NCI-H82 treated with DMSO at 0.1 percent for 48 hours (cell line): ENCODE results near the gene DHRS7B.
A peak's percentile ranks its signal among the peaks of the same experiment; 100 is the strongest.

Experiments used
- DNase-seq: peaks from one replicate; lab custom pipeline; 2025; ENCODE audit not compliant: unreplicated experiment; lab: John Stamatoyannopoulos, UW

The DHRS7B gene

DNA sequence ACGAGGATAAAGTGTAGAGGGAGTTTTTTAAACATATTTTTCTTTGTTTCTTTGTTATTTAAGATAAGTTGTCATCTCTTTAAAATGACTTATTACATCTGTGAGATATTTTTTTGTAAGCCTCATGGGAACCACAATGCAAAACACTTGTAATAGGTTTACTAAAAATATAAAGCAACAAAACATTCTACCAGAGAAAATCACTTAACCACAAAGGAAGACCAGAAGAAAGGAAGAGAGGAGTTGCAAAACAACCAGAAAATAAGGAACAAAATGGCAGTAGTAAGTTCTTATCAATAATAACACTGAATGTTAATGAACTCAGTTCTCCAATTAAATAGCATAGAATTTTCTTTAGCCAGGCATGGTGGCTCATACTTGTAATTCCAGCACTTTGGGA lies 22.9 kb downstream of the DHRS7B start:
- DNase-seq: no peak

DNA sequence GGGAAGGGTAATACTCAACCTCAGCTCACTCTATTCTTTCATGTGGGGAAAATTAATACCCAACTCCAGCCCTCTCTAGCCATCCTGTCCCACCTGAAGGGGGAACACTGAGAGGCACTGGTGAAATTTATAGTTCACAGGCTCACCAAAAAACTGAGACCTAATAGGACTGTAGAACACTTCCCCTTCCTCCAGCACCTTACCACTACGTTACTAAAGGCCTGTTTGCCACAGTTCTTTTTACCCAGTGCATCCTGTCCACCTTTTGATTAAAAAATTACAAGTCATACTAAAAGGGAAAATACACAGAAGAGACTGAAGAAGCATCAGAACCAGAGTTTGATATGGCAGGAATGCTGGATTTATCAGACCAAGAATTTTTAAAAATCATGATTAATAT lies 26.0 kb downstream of the DHRS7B start:
- DNase-seq: no peak

DNA sequence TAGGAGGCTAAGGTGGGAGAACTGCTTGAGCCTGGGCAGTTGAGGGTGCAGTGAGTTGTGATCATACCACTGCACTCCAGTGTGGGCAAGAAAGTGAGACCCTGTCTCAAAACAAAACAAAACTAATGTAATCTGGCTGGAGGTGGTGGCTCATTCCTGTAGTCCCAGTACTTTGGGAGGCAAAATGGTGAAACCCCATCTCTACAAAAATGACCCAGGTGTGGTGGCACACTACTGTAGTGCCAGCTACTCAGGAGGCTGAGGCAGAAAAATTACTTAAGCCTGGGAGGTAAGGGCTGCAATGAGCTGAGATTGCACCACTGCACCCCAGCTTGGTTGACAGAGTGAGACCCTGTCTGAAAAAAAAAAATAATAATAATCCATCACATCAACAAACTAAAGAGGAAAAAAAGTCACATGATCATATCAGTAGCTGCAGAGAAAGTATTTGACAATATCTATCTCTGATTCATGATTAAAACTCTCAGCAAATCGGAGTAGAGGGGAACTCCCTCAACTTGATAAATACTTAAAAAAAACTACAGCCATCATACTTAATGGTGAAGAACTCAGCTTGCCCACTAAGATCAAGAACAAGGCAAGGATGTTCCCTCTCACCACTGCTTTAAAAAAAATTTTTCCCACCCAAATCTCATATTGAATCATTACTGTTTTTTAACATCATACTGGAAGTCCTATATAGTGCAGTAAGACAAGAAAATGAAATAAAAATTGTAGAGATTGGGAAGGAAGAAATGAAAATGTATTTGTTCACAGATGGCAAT lies 31.0 kb downstream of the DHRS7B start:
- no peak for DNase-seq

DNA sequence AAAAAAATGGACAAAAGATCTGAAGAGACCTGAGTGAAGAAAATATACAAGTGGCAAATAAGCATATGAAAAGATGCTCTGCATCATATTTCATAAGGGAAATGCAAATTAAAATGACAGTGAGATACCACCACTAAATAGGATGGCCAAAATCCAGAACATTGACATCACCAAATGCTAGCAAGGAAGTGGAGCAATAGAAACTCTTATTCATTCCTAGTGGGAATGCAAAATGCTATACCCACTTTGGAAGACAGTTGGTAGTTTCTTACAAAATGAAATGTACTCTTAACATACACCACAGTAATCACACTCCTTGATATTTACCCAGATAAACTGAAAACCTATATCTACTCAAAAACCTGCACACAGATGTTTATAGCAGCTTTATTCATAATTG lies 33.6 kb downstream of the DHRS7B start:
- DNase-seq: no peak

DNA sequence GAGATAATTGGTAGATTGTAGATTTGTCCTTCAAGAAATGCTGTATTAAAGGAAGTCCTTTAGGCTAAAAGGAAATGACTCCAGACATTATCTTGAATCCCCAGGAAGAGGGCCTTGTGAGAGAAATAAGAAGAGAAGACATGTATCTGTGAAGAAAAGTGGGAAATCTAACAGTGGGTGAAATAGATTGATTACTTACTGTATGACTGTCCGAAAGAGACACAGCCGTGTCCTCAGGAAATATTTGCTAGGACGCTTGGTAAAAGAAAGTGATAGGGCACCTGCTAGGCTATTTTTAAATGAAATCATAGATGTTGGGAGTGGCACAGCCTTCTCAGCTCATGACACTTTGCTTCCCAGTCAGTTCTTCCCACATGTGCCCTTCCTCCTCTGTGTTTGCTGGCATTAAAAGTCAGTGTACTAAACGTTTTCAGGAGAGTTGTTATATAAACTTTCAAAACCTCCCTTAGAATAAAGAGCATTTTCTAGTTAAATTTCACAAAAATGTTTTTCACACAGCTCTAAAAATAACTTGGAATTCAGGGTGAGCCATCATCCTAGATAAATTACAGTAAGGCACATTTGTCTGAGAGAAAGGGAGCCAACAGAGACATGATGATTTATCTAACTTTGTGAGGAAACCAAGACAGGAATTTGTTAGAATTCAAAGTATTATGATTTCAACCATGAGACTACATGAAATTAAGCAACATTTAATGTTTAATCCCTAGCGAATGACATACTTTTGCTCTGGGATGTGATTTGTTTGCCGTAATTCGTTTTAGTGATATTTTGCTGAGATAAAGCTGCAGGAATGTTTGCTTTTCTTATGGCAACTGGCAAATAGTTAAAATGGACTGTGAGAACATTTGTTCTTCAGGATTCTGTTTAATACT lies 35.0 kb downstream of the DHRS7B start:
- no peak for DNase-seq

DNA sequence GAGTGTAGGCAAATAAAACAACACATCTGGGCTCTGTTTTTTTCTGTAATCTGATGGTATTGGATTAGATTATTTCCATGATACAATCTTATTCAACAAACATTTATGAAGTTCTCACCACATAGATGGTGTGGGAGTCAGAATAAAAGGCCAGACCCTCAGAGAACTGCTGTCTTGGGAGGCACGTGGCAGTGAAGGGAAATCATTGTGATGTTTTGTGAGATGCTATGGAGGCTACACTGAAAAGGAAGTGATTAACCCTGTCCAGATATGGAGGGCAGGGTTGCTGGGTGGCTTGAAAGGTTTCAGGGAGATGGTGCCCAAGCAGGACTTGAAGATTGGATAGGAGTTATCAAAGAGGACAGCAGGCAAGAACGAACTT lies 35.6 kb downstream of the DHRS7B start:
- DNase-seq: no peak

DNA sequence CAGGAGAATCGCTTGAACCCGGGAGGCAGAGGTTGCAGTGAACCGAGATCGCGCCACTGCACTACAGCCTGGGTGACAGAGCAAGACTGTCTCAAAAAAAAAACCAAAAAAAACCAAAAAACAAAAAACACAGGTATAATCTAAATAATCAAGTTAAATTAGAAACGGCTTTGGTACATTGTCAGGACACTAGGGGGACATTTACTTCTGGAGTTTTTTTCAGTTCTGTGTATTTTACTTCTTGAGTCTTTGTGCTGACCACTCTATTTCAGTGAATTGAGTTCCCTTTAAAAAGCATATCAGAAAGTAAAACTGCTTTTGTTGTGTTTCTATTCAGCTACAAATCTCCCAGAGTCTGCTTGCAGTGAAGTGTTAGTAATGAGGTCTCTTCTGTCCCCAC lies 36.3 kb downstream of the DHRS7B start:
- no peak for DNase-seq

DNA sequence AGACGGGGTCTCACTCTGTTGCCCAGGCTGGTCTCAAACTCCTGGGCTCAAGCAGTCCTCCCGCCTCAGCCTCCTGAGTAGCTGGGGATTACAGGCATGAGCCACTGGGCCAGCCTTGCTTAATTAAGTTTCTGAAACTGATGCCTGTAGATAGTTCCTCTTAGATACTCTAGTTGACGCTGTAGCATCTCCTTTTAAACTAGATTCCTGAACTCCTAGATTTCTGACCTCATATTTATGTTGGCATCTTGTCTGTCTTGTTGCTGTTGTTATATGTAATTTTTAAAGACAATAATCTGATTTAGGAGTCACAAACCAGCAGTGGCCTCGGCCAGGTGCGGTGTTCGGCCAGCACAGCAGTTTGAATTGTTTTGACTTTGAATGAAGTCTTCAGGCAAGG lies 37.5 kb downstream of the DHRS7B start:
- DNase-seq: peak; percentile 2

DNA sequence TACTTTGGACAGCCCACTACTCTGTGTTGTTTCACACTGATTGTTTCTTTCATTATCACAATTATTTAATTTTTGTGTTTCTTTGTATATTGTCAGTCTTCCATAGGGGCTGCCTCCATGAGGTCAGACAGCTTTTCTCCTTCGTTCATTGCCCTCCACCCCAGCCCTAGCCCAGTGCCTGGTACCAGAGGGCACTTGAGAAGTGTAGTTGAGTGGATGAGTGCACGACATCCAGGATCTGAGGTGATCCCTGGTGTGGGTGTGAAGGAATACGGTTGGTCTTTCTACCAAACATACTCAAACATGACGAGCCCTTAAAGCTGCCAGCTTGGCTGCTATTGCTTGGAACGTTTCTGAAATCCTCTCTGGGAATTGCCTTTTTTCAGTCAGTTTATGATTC lies 37.9 kb downstream of the DHRS7B start:
- no peak for DNase-seq

DNA sequence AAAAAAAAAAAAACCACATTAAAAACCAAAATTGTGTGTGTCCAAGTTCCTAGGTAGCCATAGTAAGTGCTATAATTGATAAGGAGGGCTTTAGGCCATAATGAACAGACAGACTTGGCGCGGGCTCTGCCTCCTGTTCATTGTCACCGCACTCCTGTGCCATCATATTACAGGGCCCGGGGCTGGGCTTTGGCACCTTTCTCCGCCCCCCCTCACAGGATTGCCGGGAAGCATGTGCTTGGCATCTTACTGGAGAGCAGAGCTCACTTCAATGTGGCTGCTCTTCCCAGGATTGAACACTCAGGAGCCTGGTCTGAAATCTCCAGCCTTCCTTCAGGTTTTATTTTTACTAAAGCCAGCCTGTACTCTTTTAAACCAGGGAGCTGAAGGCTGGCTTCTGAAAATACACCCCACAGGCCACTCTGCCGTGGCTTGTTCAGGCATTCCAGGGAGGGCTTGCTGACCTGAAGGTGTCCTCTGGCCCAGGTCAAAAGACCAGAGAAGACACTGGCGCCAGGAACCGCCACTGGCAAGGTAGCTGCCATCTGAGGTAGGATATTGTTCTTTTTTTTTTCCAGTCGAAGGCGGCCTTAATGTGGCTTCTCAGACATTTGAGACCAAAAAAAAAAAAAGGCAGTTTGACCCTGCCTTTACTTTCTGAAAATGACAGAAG lies 39.3 kb downstream of the DHRS7B start:
- DNase-seq: no peak

DNA sequence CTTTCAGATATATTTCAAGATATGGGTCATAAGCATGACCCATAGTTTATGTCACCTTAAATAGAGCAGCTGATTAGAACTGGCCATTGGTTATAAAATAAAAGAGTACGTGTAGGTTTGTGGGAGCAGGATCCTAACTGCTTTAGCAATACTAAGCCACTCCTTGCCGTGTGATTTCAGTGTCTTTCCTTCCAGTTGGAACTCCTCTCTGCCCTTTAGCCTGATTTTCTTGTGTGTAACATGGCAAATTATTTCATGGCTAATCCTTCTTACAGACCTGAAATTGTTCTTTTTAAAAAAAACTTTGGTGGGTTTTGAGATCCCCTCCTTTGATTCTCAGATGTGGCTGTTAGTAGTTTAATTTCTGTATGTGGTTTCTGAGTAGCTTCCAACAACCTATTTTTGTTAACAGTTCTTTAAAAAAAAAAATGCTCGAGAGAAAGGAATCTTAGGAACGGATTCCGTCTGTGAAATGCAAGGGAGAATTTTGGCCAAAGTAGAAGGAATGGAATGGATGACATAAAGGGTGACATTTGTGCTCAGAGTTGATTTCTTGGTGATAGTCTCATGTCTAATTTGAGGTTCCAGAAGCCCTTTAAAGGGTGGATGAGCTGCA lies 39.9 kb downstream of the DHRS7B start:
- DNase-seq: no peak

DNA sequence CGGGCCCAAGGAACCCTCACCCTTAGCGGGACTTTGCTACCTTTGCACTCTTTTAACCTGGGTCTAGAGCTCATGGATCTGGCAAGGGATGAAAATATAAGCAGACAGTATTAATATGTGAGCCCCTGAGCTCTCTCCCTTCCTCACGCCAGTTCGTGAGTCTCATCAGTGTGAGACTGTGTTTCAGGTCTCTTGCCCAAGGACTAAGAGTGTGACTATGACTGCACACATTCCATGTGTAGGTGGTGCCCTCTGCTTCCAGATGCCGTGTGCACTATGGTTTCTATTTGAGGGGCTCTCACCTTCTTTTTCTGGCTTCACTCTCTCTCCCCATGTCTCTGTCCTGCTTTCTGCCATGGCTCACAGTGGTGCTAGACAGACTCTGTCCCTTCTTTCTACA lies 40.5 kb downstream of the DHRS7B start:
- DNase-seq: no peak

DNA sequence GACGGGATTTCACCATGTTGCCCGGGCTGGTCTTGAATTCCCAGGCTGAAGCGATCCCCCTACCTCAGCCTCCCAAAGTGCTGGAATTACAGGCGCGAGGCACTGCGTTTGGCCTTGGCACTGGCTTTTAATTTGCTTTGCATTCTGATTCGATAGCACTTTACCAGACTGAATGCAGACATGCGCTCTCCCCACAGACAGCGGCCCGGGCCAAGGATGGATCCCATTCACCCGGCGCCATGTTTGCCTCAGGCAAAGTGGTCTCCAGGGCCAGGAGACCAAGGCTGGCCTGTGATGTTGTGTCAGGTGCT lies 41.7 kb downstream of the DHRS7B start:
- DNase-seq: no peak

DNA sequence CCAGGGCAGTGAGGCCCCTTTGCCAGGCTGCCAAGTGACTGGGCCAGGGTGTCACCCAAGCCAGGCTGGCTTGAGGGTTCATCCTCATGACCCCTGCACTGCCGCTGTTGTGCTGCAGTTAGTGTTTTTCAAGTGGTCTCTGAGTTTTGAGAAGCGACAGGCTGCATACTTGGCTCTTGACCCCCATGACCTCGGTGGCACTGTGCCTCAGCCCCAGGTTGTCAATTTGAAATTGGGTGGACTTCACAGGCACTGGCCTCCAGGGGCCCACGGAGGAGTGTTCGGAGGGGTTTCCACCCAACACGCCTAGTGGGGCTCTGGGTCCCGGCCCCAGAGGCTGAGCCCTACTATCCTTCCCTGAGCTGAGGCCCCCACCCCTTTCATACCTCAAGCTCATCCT lies 42.7 kb downstream of the DHRS7B start:
- no peak for DNase-seq

DNA sequence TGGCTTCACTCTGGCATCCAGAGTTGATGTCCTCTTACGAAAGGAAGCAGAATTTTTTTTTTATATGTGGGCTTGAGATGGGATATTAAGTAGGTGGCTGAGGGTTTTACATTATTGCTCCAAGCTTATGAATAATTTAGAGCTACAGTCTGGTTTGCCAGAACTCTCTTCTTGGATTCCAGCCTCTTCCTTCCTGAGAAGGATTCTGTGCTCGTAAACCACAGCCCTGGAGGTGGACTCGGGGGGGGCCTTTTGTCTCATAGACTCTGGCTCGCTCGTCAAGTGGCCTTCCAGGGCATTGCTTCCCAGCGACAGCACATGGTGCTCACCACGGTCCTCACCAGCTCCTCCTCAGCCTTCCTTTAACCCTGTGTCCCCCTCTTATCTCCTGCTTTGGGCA lies 44.0 kb downstream of the DHRS7B start:
- no peak for DNase-seq

DNA sequence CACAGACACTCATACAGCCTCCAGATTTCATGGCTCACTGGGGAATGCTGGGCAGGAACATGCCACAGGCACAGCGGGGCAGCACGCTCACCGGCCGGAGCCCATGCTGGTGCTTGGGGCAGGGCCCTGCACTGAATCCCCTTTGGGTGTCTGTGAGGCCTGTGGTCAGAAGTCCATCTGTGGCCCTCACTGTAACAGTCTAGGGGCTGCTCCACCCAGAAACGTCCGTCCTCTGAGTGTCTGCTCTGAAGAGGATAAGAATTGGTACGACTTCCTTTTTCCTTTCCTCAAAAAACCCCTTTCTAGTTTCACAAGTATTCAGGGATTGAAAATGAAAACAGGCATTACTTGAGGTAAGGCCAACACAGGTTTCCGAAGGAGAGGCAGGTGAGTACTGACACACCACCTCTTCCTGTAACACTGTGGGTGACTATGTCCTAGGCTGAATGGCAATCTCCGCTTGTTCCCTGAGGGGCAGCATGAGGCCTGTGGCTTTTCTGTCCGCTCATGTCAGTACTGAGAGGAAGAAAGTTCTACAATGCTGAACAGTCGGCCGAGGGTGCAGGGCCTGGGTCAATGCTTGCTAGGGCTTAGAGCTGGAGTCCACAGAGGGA lies 44.7 kb downstream of the DHRS7B start:
- no peak for DNase-seq

DNA sequence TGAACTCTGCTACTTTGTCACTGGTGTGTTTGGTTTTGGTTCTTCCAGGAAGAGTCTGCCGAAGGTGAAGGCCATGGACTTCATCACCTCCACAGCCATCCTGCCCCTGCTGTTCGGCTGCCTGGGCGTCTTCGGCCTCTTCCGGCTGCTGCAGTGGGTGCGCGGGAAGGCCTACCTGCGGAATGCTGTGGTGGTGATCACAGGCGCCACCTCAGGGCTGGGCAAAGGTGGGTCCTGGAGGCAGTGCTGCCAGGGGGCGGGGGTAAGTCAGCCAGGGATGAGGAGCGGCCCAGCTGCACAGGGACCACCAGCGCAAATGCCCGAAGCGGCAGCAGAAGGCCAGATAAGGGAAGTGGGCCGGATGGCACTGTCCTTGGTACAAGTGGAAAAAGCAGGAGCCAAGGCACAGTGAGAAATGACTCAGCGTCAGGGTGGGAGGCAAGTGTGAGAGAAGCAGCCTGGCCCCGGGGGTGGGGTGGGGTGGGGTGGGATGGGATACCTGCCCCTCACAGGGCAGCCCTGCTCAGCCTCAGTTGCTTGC lies 45.3 kb downstream of the DHRS7B start:
- no peak for DNase-seq

DNA sequence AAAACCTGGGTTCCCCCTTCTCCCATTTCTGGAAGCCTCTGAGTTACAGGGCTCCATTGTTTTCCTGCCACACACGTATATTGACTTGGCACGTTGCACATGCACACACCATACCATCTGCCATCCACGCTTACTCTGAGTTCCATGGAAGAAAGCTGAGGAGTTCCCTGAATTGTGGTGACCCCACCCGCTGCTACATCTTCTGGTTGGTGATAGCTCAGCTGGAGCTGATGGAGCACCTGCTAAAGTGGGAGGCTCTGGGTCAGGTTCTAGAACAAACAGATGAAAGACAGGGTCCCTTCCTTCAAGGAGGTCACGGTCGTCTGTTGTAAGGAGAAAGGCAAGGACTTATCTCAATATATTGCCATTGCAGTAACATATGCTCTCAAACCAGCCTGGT lies 46.1 kb downstream of the DHRS7B start:
- DNase-seq: no peak

DNA sequence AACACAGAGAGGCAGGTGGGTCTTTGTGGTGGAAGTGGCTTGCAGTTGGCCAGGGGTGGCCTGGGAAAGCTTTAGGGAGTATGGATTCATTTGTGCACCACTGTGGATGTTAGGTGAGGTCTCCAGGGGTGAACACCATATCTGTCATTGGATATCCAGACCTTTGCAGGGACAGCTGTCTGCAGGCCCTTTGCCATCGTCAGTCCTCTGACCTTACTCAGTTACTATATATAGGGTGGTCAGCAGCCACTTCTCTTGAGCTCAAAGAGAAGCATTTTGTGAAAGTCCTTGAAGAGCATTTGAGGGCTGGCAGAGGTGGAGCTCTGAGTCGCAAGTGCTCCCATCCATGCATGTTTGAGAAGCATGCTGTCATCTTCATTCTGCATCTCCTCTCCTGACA lies 46.8 kb downstream of the DHRS7B start:
- no peak for DNase-seq

DNA sequence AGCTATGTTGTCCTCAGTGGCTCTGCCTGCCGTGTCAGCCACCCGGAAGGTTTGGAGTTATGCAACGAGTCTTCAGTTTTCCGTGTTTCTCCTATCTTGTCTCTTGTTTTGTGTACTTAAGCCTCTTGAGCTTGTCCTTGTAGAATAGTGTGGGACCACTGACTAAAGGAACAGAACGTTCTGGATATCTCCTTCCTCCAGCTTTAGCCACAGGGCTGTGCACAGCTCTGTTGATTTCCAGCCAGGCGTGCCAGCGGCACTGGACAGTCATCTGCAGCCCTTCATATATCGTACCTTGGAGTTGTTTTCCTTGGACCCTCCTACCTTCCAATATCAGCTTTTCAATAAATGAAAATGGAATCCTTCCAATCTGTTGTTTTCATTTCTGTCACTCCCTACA lies 47.4 kb downstream of the DHRS7B start:
- DNase-seq: no peak

DNA sequence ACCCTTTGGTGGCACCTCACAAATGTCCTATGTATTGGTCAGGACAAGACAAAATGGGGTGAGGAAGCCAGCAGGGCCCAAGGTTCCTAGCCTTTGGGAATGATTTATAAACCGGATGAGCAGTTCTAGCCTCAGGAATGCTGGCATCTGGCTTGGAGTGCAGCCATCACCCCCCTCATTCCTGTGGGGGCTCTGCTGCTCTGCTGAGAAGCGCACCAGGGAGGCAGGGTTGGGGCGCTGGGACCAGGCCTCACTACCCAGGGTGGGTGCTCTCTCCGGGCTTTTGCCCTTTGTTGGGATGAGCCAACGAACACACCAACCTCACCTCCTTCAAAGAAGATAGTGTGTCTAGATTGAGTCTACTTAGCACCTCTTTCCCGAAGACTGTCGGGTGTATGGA lies 47.9 kb downstream of the DHRS7B start:
- no peak for DNase-seq
